Measurements from ENCODE around the gene ZDHHC7. TPM values are rescaled to one million over a fixed set of nuclear protein-coding genes. Genes with fewer than 3 reads are reported as not detected.

Gene ZDHHC7
- total and polyA plus RNA-seq, 2 of the 8 experiments (the other 6 are each of a cell fraction or from before 2014, with no cell fraction given): 40.5 to 56.3 TPM

GRCh38 chr16:85015481-85016187 lies 4.3 kb upstream of the ZDHHC7 start (continued):
- TF ChIP-seq CHD7 (IDR thresholded peaks at IDR 0.05; ENCODE audit: insufficient replicate concordance, low read length) (no peak), SP2 (IDR thresholded peaks at IDR 0.05; ENCODE audit: low read length) (no peak), BCL11A (IDR thresholded peaks at IDR 0.05; ENCODE audit: low read depth in 2 of 2, low read length in 2 of 2) (no peak), EZH2 (IDR thresholded peaks at IDR 0.05; ENCODE audit: low read depth, low read length, severe bottlenecking) (no peak), ZNF274 (IDR thresholded peaks at IDR 0.05; ENCODE audit: borderline replicate concordance, extremely low read depth, low read length) (no peak)

Measured in H1 (cell line).